Measurements from ENCODE around the gene PLP1. TPM values are rescaled to one million over a fixed set of nuclear protein-coding genes. Genes with fewer than 3 reads are reported as not detected.
"Not testable (repeated sequence)": the region's sequence is repeated elsewhere in the genome, so short reads cannot be mapped to it uniquely, and the experiment has no call there.

PLP1 gene
- total RNA-seq, 1 experiment from 2014 or later, result 88.3 TPM

- Histone ChIP-seq H3K23ac (ENCODE audit: insufficient read length, low read depth, low read length) (no peak overlapping the region), H3K56ac (ENCODE audit: insufficient read length, low read depth, low read length) (no peak overlapping the region), H3K4ac (ENCODE audit: low read depth, low read length) (no peak overlapping the region), H4K91ac (ENCODE audit: insufficient read length, low read depth, low read length) (no peak overlapping the region), H3K27me3 (ENCODE audit: insufficient read depth, low read length) (no peaks in the 10 kb centered on the region), H3K14ac (ENCODE audit: insufficient read depth, low read length) (no peak overlapping the region), H2AK5ac (ENCODE audit: insufficient read length, low read length) (no peak overlapping the region), H4K8ac (replicated peaks; ENCODE audit: insufficient read length, low read depth, low read length) (no peak overlapping the region), H2AFZ (ENCODE audit: low read length) (no peak overlapping the region), H3K4me1 (ENCODE audit: insufficient read depth, low read length) (no peaks in the 10 kb centered on the region), H3T11ph (ENCODE audit: low read length) (no peak overlapping the region), H3K27ac (ENCODE audit: insufficient read length, low read depth, low read length) (no peak overlapping the region), H3K9ac (ENCODE audit: extremely low read depth, insufficient read length, low read length) (no peak overlapping the region), H3K23me2 (ENCODE audit: insufficient read length, low read depth, low read length, poor library complexity, severe bottlenecking) (no peaks in the 10 kb centered on the region), H2BK5ac (ENCODE audit: insufficient read length, low read length) (no peak overlapping the region), H3K79me1 (ENCODE audit: insufficient read depth, low read depth, low read length, poor library complexity, severe bottlenecking) (no peaks in the 10 kb centered on the region), H2BK120ac (ENCODE audit: low read depth, low read length, poor library complexity, severe bottlenecking) (no peak overlapping the region), H2BK20ac (ENCODE audit: low read depth, low read length, poor library complexity, severe bottlenecking) (no peak overlapping the region), H3K79me2 (ENCODE audit: insufficient read depth, low read length) (no peaks in the 10 kb centered on the region), H2BK12ac (ENCODE audit: insufficient read length, low read depth, low read length) (no peak overlapping the region), H4K5ac (ENCODE audit: insufficient read length, low read depth, low read length) (no peak overlapping the region), H2BK15ac (ENCODE audit: low read depth, low read length) (no peak overlapping the region), H3K18ac (ENCODE audit: insufficient read length, low read depth, low read length) (no peak overlapping the region), H4K20me1 (ENCODE audit: control insufficient read depth, insufficient read depth, insufficient read length) (no peaks in the 10 kb centered on the region), H3K9me3 (ENCODE audit: control insufficient read depth, low read depth, low read length) (no peaks in the 10 kb centered on the region), H3K4me2 (ENCODE audit: insufficient read depth, insufficient read length, low read length) (no peak overlapping the region)
- H3K4me1 Mint-ChIP-seq, result no peaks in the 10 kb centered on the region
- no CpG with 5 or more reads among the region's 3 CpGs for WGBS (ENCODE audit: extremely low coverage, insufficient read length, low lambda C conversion rate)
- no peak for DNase-seq
- no peaks in the 10 kb centered on the region for H3K36me3 Mint-ChIP-seq (ENCODE audit: insufficient read depth in 1 of 3, low read depth in 3 of 3)
- no peak overlapping the region; a peak in 1 of 7 replicates for H3K27ac Mint-ChIP-seq
- H3K4me3 Mint-ChIP-seq, result no peak overlapping the region
- H3K9me3 Mint-ChIP-seq, result peaks cover 0 to 34% of the 10 kb centered on the region in 2 experiments; a peak in 2 of 5 replicates
- H3K27me3 Mint-ChIP-seq (ENCODE audit: low read depth), result peaks cover 17% of the 10 kb centered on the region
- TF ChIP-seq CTCF (conservative IDR thresholded peaks at IDR 0.05), result no peak
Observed at GRCh38 chrX:103811858-103812257, 35.2 kb downstream of the PLP1 start.

GRCh38 chrX:103817101-103817500, 40.5 kb downstream of the PLP1 start:
- not testable (repeated sequence) for H4K5ac ChIP-seq (ENCODE audit: insufficient read length, low read depth, low read length); H3K18ac ChIP-seq (ENCODE audit: insufficient read length, low read depth, low read length); H2AFZ ChIP-seq (ENCODE audit: low read length); H3K36me3 Mint-ChIP-seq (ENCODE audit: insufficient read depth in 1 of 3, low read depth in 3 of 3); H3K23ac ChIP-seq (ENCODE audit: insufficient read length, low read depth, low read length); H3K27ac ChIP-seq (ENCODE audit: insufficient read length, low read depth, low read length); H3K14ac ChIP-seq (ENCODE audit: insufficient read depth, low read length); H2BK20ac ChIP-seq (ENCODE audit: low read depth, low read length, poor library complexity, severe bottlenecking); H3T11ph ChIP-seq (ENCODE audit: low read length); H2BK12ac ChIP-seq (ENCODE audit: insufficient read length, low read depth, low read length); H2BK15ac ChIP-seq (ENCODE audit: low read depth, low read length); H3K9me3 ChIP-seq (ENCODE audit: control insufficient read depth, low read depth, low read length); H2BK5ac ChIP-seq (ENCODE audit: insufficient read length, low read length); H3K79me1 ChIP-seq (ENCODE audit: insufficient read depth, low read depth, low read length, poor library complexity, severe bottlenecking); H2BK120ac ChIP-seq (ENCODE audit: low read depth, low read length, poor library complexity, severe bottlenecking); H3K4me1 ChIP-seq (ENCODE audit: insufficient read depth, low read length); H4K8ac ChIP-seq (replicated peaks; ENCODE audit: insufficient read length, low read depth, low read length); H3K27ac Mint-ChIP-seq; H3K4ac ChIP-seq (ENCODE audit: low read depth, low read length); H2AK5ac ChIP-seq (ENCODE audit: insufficient read length, low read length); H3K79me2 ChIP-seq (ENCODE audit: insufficient read depth, low read length); H4K20me1 ChIP-seq (ENCODE audit: control insufficient read depth, insufficient read depth, insufficient read length); H3K23me2 ChIP-seq (ENCODE audit: insufficient read length, low read depth, low read length, poor library complexity, severe bottlenecking); H3K4me3 Mint-ChIP-seq; H3K4me2 ChIP-seq (ENCODE audit: insufficient read depth, insufficient read length, low read length); DNase-seq; H4K91ac ChIP-seq (ENCODE audit: insufficient read length, low read depth, low read length); H3K27me3 ChIP-seq (ENCODE audit: insufficient read depth, low read length); H3K9ac ChIP-seq (ENCODE audit: extremely low read depth, insufficient read length, low read length); H3K56ac ChIP-seq (ENCODE audit: insufficient read length, low read depth, low read length); H3K4me1 Mint-ChIP-seq
- peaks cover 0 to 28% of the 10 kb centered on the region in 2 experiments; a peak in 2 of 5 replicates for H3K9me3 Mint-ChIP-seq
- H3K27me3 Mint-ChIP-seq (ENCODE audit: low read depth), result peaks cover 17% of the 10 kb centered on the region
- WGBS (ENCODE audit: extremely low coverage, insufficient read length, low lambda C conversion rate), result no CpG with 5 or more reads among the region's 5 CpGs

Measured in H9 (cell line).